Neuronal stem cell (in vitro differentiated cells): ENCODE results near the gene FBXO5.
"Not testable (repeated sequence)": the region's sequence is repeated elsewhere in the genome, so short reads cannot be mapped to it uniquely, and the experiment has no call there.

ENCODE experiments used
- DNase-seq: peaks from one replicate; pipeline ENCODE4 v3.0.0-alpha.2; 2013; ENCODE audit warnings: low spot score
- H2AFZ ChIP-seq: one replicate; pipeline ENCODE4 v1.6.1; 2013; ENCODE audit warnings: mild to moderate bottlenecking, low read length, inconsistent platforms
- H2AK5ac ChIP-seq: 2 replicates; pipeline ENCODE4 v1.6.1; 2013; ENCODE audit warnings: low read depth, mild to moderate bottlenecking, inconsistent platforms, low read length, moderate library complexity, mixed read lengths
- H2BK120ac ChIP-seq: 2 replicates; pipeline ENCODE4 v1.6.1; 2013; ENCODE audit warnings: low read depth, mild to moderate bottlenecking, inconsistent platforms, low read length, moderate library complexity, mixed read lengths
- H2BK12ac ChIP-seq: one replicate; pipeline ENCODE4 v1.6.1; 2013; ENCODE audit warnings: low read length, inconsistent platforms
- H2BK15ac ChIP-seq: 2 replicates; pipeline ENCODE4 v1.6.1; 2013; ENCODE audit warnings: mild to moderate bottlenecking, low read length, inconsistent platforms, mixed read lengths
- H2BK5ac ChIP-seq: one replicate; pipeline ENCODE4 v1.6.1; 2013; ENCODE audit warnings: inconsistent platforms, mild to moderate bottlenecking, low read length, moderate library complexity
- H3K14ac ChIP-seq: one replicate; pipeline ENCODE4 v1.6.1; 2013; ENCODE audit warnings: low read length, inconsistent platforms
- H3K18ac ChIP-seq: 2 replicates; pipeline ENCODE4 v1.6.1; 2013; ENCODE audit warnings: low read length, inconsistent platforms
- H3K23ac ChIP-seq: 2 replicates; pipeline ENCODE4 v1.6.1; 2013; ENCODE audit warnings: low read depth, mild to moderate bottlenecking, mixed read lengths, low read length, inconsistent platforms; ENCODE audit not compliant: poor library complexity
- H3K27ac ChIP-seq: replicated peaks from 3 replicates; pipeline ENCODE4 v1.5.1; 2013; ENCODE audit warnings: low read length, inconsistent platforms
- H3K27me3 ChIP-seq, 3 experiments: 2 replicates each; pipeline ENCODE4 v1.6.1; 2013; ENCODE audit warnings: low read length in 3 of 3, mild to moderate bottlenecking in 2 of 3, inconsistent platforms in 1 of 3, low read depth in 1 of 3, mixed read lengths in 1 of 3, moderate library complexity in 1 of 3; ENCODE audit not compliant: control insufficient read depth in 3 of 3, insufficient read depth in 3 of 3
- H3K36me3 ChIP-seq, 2 donors: replicated peaks in 1 of 2; 2 replicates each; pipeline ENCODE4 v1.6.1; 2013; ENCODE audit warnings: low read length in 2 of 2; ENCODE audit not compliant: control insufficient read depth in 2 of 2, insufficient read depth in 2 of 2
- H3K4ac ChIP-seq: 2 replicates; pipeline ENCODE4 v1.6.1; 2013; ENCODE audit warnings: inconsistent platforms, mild to moderate bottlenecking, low read length, moderate library complexity
- H3K4me1 ChIP-seq, 2 donors: 1 replicate in 1 of 2; 2 replicates in 1 of 2; pipeline ENCODE4 v1.6.1; 2013; ENCODE audit warnings: low read length in 2 of 2, low read depth in 1 of 2; ENCODE audit not compliant: control insufficient read depth in 2 of 2, insufficient read depth in 1 of 2
- H3K4me2 ChIP-seq: one replicate; pipeline ENCODE4 v1.6.1; 2013; ENCODE audit warnings: mild to moderate bottlenecking, low read length, inconsistent platforms; ENCODE audit not compliant: insufficient read depth, poor library complexity, severe bottlenecking
- H3K4me3 ChIP-seq, 2 donors: 2 replicates each; pipeline ENCODE4 v1.5.1; 2013; ENCODE audit warnings: low read length in 2 of 2, mild to moderate bottlenecking in 2 of 2, inconsistent platforms in 1 of 2, moderate library complexity in 1 of 2
- H3K79me1 ChIP-seq: one replicate; pipeline ENCODE4 v1.6.1; 2013; ENCODE audit warnings: low read depth, mild to moderate bottlenecking, inconsistent platforms, low read length, moderate library complexity
- H3K9ac ChIP-seq: one replicate; pipeline ENCODE4 v1.6.1; 2013; ENCODE audit warnings: mild to moderate bottlenecking, low read depth, low read length, inconsistent platforms; ENCODE audit not compliant: poor library complexity
- H3K9me3 ChIP-seq, 2 donors: replicated peaks in 1 of 2; 2 replicates each; pipeline versions ENCODE3 to v1.6.1; 2013; ENCODE audit warnings: low read length in 2 of 2, mild to moderate bottlenecking in 2 of 2, inconsistent platforms in 1 of 2, low read depth in 1 of 2, mixed read lengths in 1 of 2, moderate library complexity in 1 of 2; ENCODE audit not compliant: control insufficient read depth in 2 of 2, insufficient read depth in 1 of 2
- H4K8ac ChIP-seq: one replicate; pipeline ENCODE4 v1.6.1; 2013; ENCODE audit warnings: low read depth, mild to moderate bottlenecking, inconsistent platforms, low read length, moderate library complexity
- H4K91ac ChIP-seq: one replicate; pipeline ENCODE4 v1.6.1; 2013; ENCODE audit warnings: low read length, low read depth, mild to moderate bottlenecking, inconsistent platforms; ENCODE audit not compliant: poor library complexity
- WGBS, 2 donors: extraction: QIAGEN DNeasy Blood & Tissue Kit; methylation state at CpG; one replicate each; pipeline ENCODE4 v1.1.7; 2013; ENCODE audit warnings: missing lambda C conversion rate in 2 of 2, mixed read lengths in 1 of 2; ENCODE audit not compliant: insufficient read length in 2 of 2, insufficient replicate concordance in 1 of 2; ENCODE audit errors: extremely low coverage in 2 of 2; 5-methylcytosine and 5-hydroxymethylcytosine counted together

Gene FBXO5

DNA sequence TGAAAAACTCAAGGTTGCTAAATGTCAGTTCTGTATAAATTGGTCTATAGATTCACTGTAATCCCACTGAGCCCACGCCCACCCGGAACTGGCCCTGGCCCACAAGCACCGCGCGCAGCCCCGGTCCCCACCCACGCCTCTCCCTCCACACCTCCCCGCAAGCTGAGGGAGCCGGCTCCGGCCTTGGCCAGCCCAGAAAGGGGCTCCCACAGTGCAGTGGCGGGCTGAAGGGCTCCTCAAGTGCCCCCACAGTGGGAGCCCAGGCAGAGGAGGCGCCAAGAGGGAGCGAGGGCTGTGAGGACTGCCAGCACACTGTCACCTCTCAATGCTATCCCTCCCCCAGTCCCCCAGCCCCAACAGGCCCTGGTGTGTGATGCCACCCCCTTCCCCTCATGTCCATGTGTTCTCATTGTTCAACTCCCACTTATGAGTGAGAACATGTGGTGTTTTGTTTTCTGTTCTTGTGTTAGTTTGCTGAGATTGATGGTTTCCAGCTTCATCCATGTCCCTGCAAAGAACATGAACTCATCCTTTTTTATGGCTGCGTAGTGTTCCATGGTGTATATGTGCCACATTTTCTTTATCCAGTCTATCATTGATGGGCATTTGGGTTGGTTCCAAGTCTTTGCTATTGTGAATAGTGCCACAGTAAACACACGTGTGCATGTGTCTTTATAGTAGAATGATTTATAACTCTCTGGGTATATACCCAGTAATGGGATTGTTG lies 16.5 kb downstream of the FBXO5 start:
- H3K27ac ChIP-seq, H3K4ac ChIP-seq, H2BK12ac ChIP-seq, H2BK120ac ChIP-seq, H3K79me1 ChIP-seq, H2AFZ ChIP-seq, H3K27me3 ChIP-seq, H2BK5ac ChIP-seq, H2BK15ac ChIP-seq, H3K9ac ChIP-seq, H3K18ac ChIP-seq, DNase-seq, H3K4me2 ChIP-seq, H3K4me3 ChIP-seq, H3K23ac ChIP-seq, H3K14ac ChIP-seq, H3K4me1 ChIP-seq, H2AK5ac ChIP-seq, H4K91ac ChIP-seq, H4K8ac ChIP-seq: not testable (repeated sequence)
- peaks cover 2 to 17% of the 10 kb centered on the region in 2 donors for H3K9me3 ChIP-seq
- no CpG with 5 or more reads among the region's 15 CpGs for WGBS, 2 donors
- peaks cover 7 to 23% of the 10 kb centered on the region in 2 donors for H3K36me3 ChIP-seq

DNA sequence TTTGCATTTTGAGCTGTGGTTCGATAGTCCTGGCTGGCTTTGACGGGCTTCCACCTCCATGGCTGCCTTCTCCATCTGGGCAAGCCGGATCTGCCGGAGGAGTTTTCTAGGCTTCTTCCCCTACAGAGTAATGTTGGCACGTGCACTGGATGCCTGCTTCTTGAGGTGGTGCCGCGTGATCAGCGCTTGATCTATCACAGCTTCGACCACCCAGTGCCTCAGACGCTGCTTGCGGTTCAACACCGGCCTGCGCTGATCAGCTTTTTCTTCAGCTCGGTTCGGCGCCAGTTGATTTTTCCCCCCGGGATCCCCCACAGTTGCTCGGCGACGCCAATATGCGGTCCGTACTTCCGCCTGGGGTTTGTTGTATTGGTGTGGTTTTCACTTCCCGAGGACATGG lies 23.5 kb downstream of the FBXO5 start:
- Histone ChIP-seq H3K36me3 (no peaks in the 10 kb centered on the region), H2BK120ac (no peak overlapping the region), H3K4me2 (no peak overlapping the region), H3K14ac (no peak overlapping the region), H2AK5ac (no peak overlapping the region), H4K8ac (no peak overlapping the region), H3K4me1 (no peaks in the 10 kb centered on the region), H4K91ac (no peak overlapping the region), H3K9ac (no peak overlapping the region), H2AFZ (no peak overlapping the region), H3K23ac (no peak overlapping the region), H2BK12ac (no peak overlapping the region), H3K4ac (no peak overlapping the region), H3K79me1 (no peaks in the 10 kb centered on the region), H3K9me3 (no peaks in the 10 kb centered on the region), H3K4me3 (no peak overlapping the region), H3K18ac (no peak overlapping the region), H2BK15ac (no peak overlapping the region), H3K27ac (no peak overlapping the region), H2BK5ac (no peak overlapping the region), H3K27me3 (no peaks in the 10 kb centered on the region)
- no CpG with 5 or more reads among the region's 24 CpGs for WGBS, 2 donors
- DNase-seq = no peak

DNA sequence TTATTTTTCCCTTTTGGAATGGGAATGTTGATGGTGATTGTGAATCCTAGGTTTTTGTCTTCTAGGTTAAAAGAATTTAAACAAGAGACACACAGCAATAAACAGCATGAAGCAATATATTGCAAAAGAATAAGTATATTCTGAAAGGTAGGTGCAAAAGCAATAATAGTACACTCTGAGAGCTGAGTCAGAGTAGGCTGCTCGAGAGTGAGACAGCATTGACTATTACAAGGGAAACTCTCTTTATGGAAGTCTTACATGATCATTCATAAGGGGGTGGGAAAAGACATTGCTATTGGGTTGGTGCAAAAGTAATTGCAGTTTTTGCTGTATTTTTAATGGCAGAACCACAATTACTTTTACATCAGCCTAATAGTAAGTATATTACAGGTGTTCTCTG lies 25.0 kb downstream of the FBXO5 start:
- H3K4me3 ChIP-seq = no peak overlapping the region
- no peak overlapping the region for H2AFZ ChIP-seq
- no peaks in the 10 kb centered on the region for H3K27me3 ChIP-seq
- no peak overlapping the region for H4K8ac ChIP-seq
- no peak overlapping the region for H3K4ac ChIP-seq
- no peak for DNase-seq
- no peak overlapping the region for H2BK12ac ChIP-seq
- no peaks in the 10 kb centered on the region for H3K4me1 ChIP-seq
- WGBS, 2 donors = no CpG with 5 or more reads among the region's 1 CpG
- H2AK5ac ChIP-seq = no peak overlapping the region
- H3K14ac ChIP-seq = no peak overlapping the region
- H2BK120ac ChIP-seq = no peak overlapping the region
- H3K18ac ChIP-seq = no peak overlapping the region
- H2BK15ac ChIP-seq = no peak overlapping the region
- no peaks in the 10 kb centered on the region for H3K36me3 ChIP-seq
- H3K27ac ChIP-seq = no peak overlapping the region
- H3K79me1 ChIP-seq = no peaks in the 10 kb centered on the region
- no peak overlapping the region for H3K23ac ChIP-seq
- H2BK5ac ChIP-seq = no peak overlapping the region
- no peaks in the 10 kb centered on the region for H3K9me3 ChIP-seq
- H4K91ac ChIP-seq = no peak overlapping the region
- no peak overlapping the region for H3K9ac ChIP-seq
- H3K4me2 ChIP-seq = no peak overlapping the region

DNA sequence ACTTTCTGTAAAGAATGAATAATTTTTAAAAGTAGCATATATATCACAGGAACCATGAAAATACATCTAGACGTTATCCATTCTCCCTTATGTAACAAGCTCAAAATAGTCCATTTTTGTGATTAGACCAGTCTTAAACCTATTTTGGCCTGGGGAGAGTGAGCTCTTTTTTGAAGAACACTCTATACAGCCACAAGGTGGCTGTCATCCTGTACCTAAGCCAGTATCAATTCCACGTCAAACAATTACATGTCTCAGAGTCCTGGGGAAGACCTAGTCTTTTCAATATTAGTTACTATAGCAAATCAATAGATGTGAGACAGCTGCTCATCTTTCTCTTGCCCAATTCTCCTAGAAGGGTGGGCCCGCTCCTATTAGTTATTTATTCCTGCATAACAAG lies 28.4 kb downstream of the FBXO5 start:
- H3K14ac ChIP-seq = no peak overlapping the region
- no peaks in the 10 kb centered on the region for H3K36me3 ChIP-seq
- no peak overlapping the region for H3K27ac ChIP-seq
- H3K23ac ChIP-seq = no peak overlapping the region
- no peak overlapping the region for H3K18ac ChIP-seq
- H4K8ac ChIP-seq = no peak overlapping the region
- no peak overlapping the region for H3K9ac ChIP-seq
- H2BK5ac ChIP-seq = no peak overlapping the region
- no peaks in the 10 kb centered on the region for H3K9me3 ChIP-seq
- H2BK15ac ChIP-seq = no peak overlapping the region
- H3K4me2 ChIP-seq = no peak overlapping the region
- H3K79me1 ChIP-seq = no peaks in the 10 kb centered on the region
- H4K91ac ChIP-seq = no peak overlapping the region
- no CpG with 5 or more reads among the region's 3 CpGs for WGBS, 2 donors
- no peak overlapping the region for H2AFZ ChIP-seq
- H2AK5ac ChIP-seq = no peak overlapping the region
- H3K4ac ChIP-seq = no peak overlapping the region
- DNase-seq = no peak
- no peaks in the 10 kb centered on the region for H3K27me3 ChIP-seq
- no peak overlapping the region for H2BK12ac ChIP-seq
- no peaks in the 10 kb centered on the region for H3K4me1 ChIP-seq
- no peak overlapping the region for H2BK120ac ChIP-seq
- H3K4me3 ChIP-seq = no peak overlapping the region
